ENCODE results near the gene CRYL1. TPM values are rescaled to one million over a fixed set of nuclear protein-coding genes. Genes with fewer than 3 reads are reported as not detected.
A peak's percentile ranks its signal among the peaks of the same experiment; 100 is the strongest.

CRYL1 gene
- total and polyA plus RNA-seq, 2 of the 13 experiments (the other 11 are each of a cell fraction or from before 2014, with no cell fraction given), result 57.2 to 115 TPM

- peak overlapping the region; percentile 57 for H3K9ac ChIP-seq (ENCODE audit: insufficient read depth, low read depth, low read length)
- H3K27me3 ChIP-seq (ENCODE audit: control insufficient read depth in 1 of 2, insufficient read depth in 2 of 2, low read length in 2 of 2), result no peaks in the 10 kb centered on the region
- WGBS (ENCODE audit: low lambda C conversion rate), result 1% methylated on average over 10 of the region's 10 CpGs
- TSS peak; percentile 92 for BruUV-seq (replicated peaks)
- H3K79me2 ChIP-seq (ENCODE audit: insufficient read depth, low read length), result no peaks in the 10 kb centered on the region
- H2AFZ ChIP-seq (ENCODE audit: low read length), result peak overlapping the region; percentile 25
- peaks cover 0 to 11% of the 10 kb centered on the region in 2 experiments; a peak in 3 of 5 replicates for H3K36me3 ChIP-seq (replicated peaks in 1 of 2; ENCODE audit: control insufficient read depth in 1 of 2, insufficient read depth in 2 of 2, low read length in 2 of 2)
- FAIRE-seq (peak; percentile 97), DNase-seq (ENCODE audit: low spot score) (peak; percentile 95), ATAC-seq (peak; percentile 97)
- ChIA-PET POLR2A (interaction anchor here (1.0 to 1.7 kb wide), 6 partner anchors 10 to 60 kb away, joined by 3 to 8 read pairs (median 5); partner anchors contain the start of gene CRYL1), CTCF (ENCODE audit: low intra/inter-chr PET ratio, low total read pairs) (no interaction called here)
- peak overlapping the region; percentile 2 to 36 (median 28); a peak in 3 of 6 replicates for H3K4me3 ChIP-seq (replicated peaks in 1 of 3; ENCODE audit: insufficient read depth in 1 of 3, low read depth in 2 of 3, low read length in 3 of 3)
- peaks cover 67% of the 10 kb centered on the region for H3K4me1 ChIP-seq (ENCODE audit: insufficient read depth, low read length)
- H4K20me1 ChIP-seq (ENCODE audit: insufficient read depth, low read length), result no peaks in the 10 kb centered on the region
- peak overlapping the region; percentile 84 for H3K27ac ChIP-seq (ENCODE audit: extremely low read length, insufficient read depth, low read length)
- H3K9me3 ChIP-seq (ENCODE audit: low read length), result no peaks in the 10 kb centered on the region
- peak overlapping the region; percentile 80 for H3K4me2 ChIP-seq (ENCODE audit: low read depth, low read length)
- in situ Hi-C loops (cut with HindIII; ENCODE audit: extremely low pct_ligation_motif_present, low pct_unique_long_range_greater_than_20kb) (no loop called here), intact Hi-C loops (cut with micrococcal nuclease; ENCODE audit: unreplicated experiment) (loop anchor here (2.0 kb wide), 1 partner anchor 15 kb away; no protein-coding TSS in a partner anchor)
- TF ChIP-seq MBD4 (IDR thresholded peaks at IDR 0.05; ENCODE audit: borderline replicate concordance, low read length) (0 out of 2 replicates have a peak, but pooled peaks have one; percentile 40), ZNF30 (CRISPR knock-in tag; IDR thresholded peaks at IDR 0.05) (no peak), SOX13 (IDR thresholded peaks at IDR 0.05) (0 out of 2 replicates have a peak, but pooled peaks have one; percentile 29), SOX13 (CRISPR knock-in tag; conservative IDR thresholded peaks at IDR 0.05 in 1 of 2, IDR thresholded peaks at IDR 0.05 in 1 of 2) (peak in 1 of 2 experiments; percentile 83; a peak in 2 of 4 replicates), SP5 (CRISPR knock-in tag; IDR thresholded peaks at IDR 0.05; ENCODE audit: borderline replicate concordance, low read depth) (no peak; the same call in 1 of the 2 replicates), RARA (CRISPR knock-in tag; IDR thresholded peaks at IDR 0.05) (peak; percentile 82), JUN (CRISPR knock-in tag; IDR thresholded peaks at IDR 0.05) (peak; percentile 82; the same call in 1 of the 2 replicates), HNRNPL (IDR thresholded peaks at IDR 0.05; ENCODE audit: low read depth, low read length) (no peak), CHD4 (IDR thresholded peaks at IDR 0.05; ENCODE audit: borderline replicate concordance, low read length) (peak; percentile 72; the same call in 1 of the 2 replicates), ZBTB4 (CRISPR knock-in tag; IDR thresholded peaks at IDR 0.05; ENCODE audit: borderline replicate concordance) (peak; percentile 80; the same call in 1 of the 2 replicates), POGZ (CRISPR knock-in tag; IDR thresholded peaks at IDR 0.05) (peak; percentile 77), MAFG (CRISPR knock-in tag; IDR thresholded peaks at IDR 0.05) (no peak), ZNF720 (CRISPR knock-in tag; IDR thresholded peaks at IDR 0.05) (no peak), ATAD3A (CRISPR knock-in tag; IDR thresholded peaks at IDR 0.05) (no peak), ZBTB42 (CRISPR knock-in tag; IDR thresholded peaks at IDR 0.05) (no peak), ZNF331 (CRISPR knock-in tag; IDR thresholded peaks at IDR 0.05) (peak; percentile 44; the same call in 1 of the 2 replicates), KLF11 (CRISPR knock-in tag; IDR thresholded peaks at IDR 0.05) (no peak), NFE2L1 (CRISPR knock-in tag; IDR thresholded peaks at IDR 0.05; ENCODE audit: borderline replicate concordance) (no peak), ZNF605 (CRISPR knock-in tag; IDR thresholded peaks at IDR 0.05) (peak; percentile 45; the same call in 1 of the 2 replicates), TEAD3 (CRISPR knock-in tag; optimal IDR thresholded peaks at IDR 0.05; ENCODE audit: borderline replicate concordance) (peak; percentile 84), ZNF678 (CRISPR knock-in tag; IDR thresholded peaks at IDR 0.05) (no peak), ZNF546 (CRISPR knock-in tag; conservative IDR thresholded peaks at IDR 0.05) (no peak), ZNF569 (CRISPR knock-in tag; IDR thresholded peaks at IDR 0.05; ENCODE audit: borderline replicate concordance) (no peak)
Observed at GRCh38 chr13:20505405-20506366, 20.0 kb downstream of the CRYL1 start.

All from HepG2 (cell line).